H1 (cell line): ENCODE data around the gene GRK5. TPM values are rescaled to one million over a fixed set of nuclear protein-coding genes. Genes with fewer than 3 reads are reported as not detected.

Experiments used
- CTCF ChIA-PET: fragments of 300-600 bp; sonication (Branson Sonifier 250); formaldehyde crosslinking; loops from one replicate; lab custom pipeline; 2021; ENCODE audit not compliant: partially characterized antibody; lab: Charles Lee
- POLR2A ChIA-PET: fragments of 300-600 bp; sonication (Branson Sonifier 250); formaldehyde crosslinking; loops from one replicate; lab custom pipeline; 2021; ENCODE audit warnings: inconsistent platforms; ENCODE audit not compliant: partially characterized antibody; lab: Charles Lee
- DNase-seq, 2 experiments: peaks; one replicate each; pipeline versions ENCODE4 v3.0.0 to v3.0.0-alpha.2; 2010 to 2022; ENCODE audit warnings: low spot score in 2 of 2, low read depth in 1 of 2, mixed read lengths in 1 of 2
- FAIRE-seq: peaks from 2 replicates; lab custom pipeline; 2011; peaks lifted over from hg19 to GRCh38; lab: Jason Lieb, UNC
- H2AFZ ChIP-seq: 2 replicates; pipeline ENCODE4 v1.8.1; 2012; ENCODE audit warnings: low read length, inconsistent platforms
- H2AK5ac ChIP-seq: 2 replicates; pipeline ENCODE4 v1.6.1; 2013; ENCODE audit warnings: low read depth, low read length
- H2BK120ac ChIP-seq: replicated peaks from 2 replicates; pipeline ENCODE3; 2013; ENCODE audit warnings: low read depth, low read length, inconsistent platforms
- H2BK12ac ChIP-seq: 2 replicates; pipeline ENCODE4 v1.6.1; 2013; ENCODE audit warnings: low read depth, low read length
- H2BK15ac ChIP-seq: 2 replicates; pipeline ENCODE4 v1.6.1; 2013; ENCODE audit warnings: low read length
- H2BK20ac ChIP-seq: 2 replicates; pipeline ENCODE4 v1.6.1; 2013; ENCODE audit warnings: low read length
- H2BK5ac ChIP-seq: 2 replicates; pipeline ENCODE4 v1.6.1; 2013; ENCODE audit warnings: low read depth, low read length
- H3K14ac ChIP-seq: 2 replicates; pipeline ENCODE4 v1.6.1; 2013; ENCODE audit warnings: inconsistent platforms; ENCODE audit not compliant: insufficient read length
- H3K18ac ChIP-seq: 2 replicates; pipeline ENCODE4 v1.6.1; 2013; ENCODE audit warnings: low read length; ENCODE audit errors: extremely low read depth
- H3K23ac ChIP-seq: 2 replicates; pipeline ENCODE4 v1.6.1; 2013; ENCODE audit warnings: inconsistent platforms; ENCODE audit not compliant: insufficient read length
- H3K23me2 ChIP-seq: 2 replicates; pipeline ENCODE4 v1.6.1; 2013; ENCODE audit warnings: low read depth, low read length
- H3K27ac ChIP-seq: 2 replicates; pipeline ENCODE4 v1.6.1; 2011; ENCODE audit warnings: low read depth, low read length, inconsistent platforms
- H3K27me3 ChIP-seq, 4 experiments: replicated peaks in 1 of 4; 1 replicate in 1 of 4; 2 replicates in 3 of 4; pipeline versions ENCODE4 v1.6.1 to v1.8.1; 2011 to 2013; ENCODE audit warnings: low read length in 3 of 4, mild to moderate bottlenecking in 3 of 4, inconsistent platforms in 2 of 4, mixed read lengths in 2 of 4, moderate library complexity in 1 of 4; ENCODE audit not compliant: control insufficient read depth in 3 of 4, insufficient read depth in 3 of 4; ENCODE audit errors: extremely low read depth in 1 of 4
- H3K36me3 ChIP-seq, 4 experiments: 2 replicates each; pipeline versions ENCODE4 v1.6.1 to v1.8.1; 2011 to 2013; ENCODE audit warnings: mild to moderate bottlenecking in 4 of 4, low read length in 3 of 4, moderate library complexity in 2 of 4, control low read depth in 1 of 4, inconsistent platforms in 1 of 4; ENCODE audit not compliant: insufficient read depth in 4 of 4, control insufficient read depth in 2 of 4
- H3K4ac ChIP-seq: replicated peaks from 2 replicates; pipeline ENCODE3; 2013; ENCODE audit warnings: low read length, low read depth, mixed read lengths, inconsistent platforms; ENCODE audit not compliant: insufficient read length
- H3K4me1 ChIP-seq, 4 experiments: replicated peaks in 1 of 4; 1 replicate in 1 of 4; 2 replicates in 3 of 4; pipeline versions ENCODE4 v1.6.1 to v1.8.1; 2011 to 2013; ENCODE audit warnings: low read length in 3 of 4, inconsistent platforms in 2 of 4, mixed read lengths in 1 of 4; ENCODE audit not compliant: insufficient read depth in 4 of 4, control insufficient read depth in 3 of 4
- H3K4me2 ChIP-seq, 2 experiments: 2 replicates each; pipeline versions ENCODE4 v1.6.1 to v1.8.1; 2011 to 2013; ENCODE audit warnings: low read depth in 2 of 2, low read length in 2 of 2, control low read depth in 1 of 2, inconsistent platforms in 1 of 2, mild to moderate bottlenecking in 1 of 2; ENCODE audit not compliant: insufficient read depth in 1 of 2
- H3K4me3 ChIP-seq, 4 experiments: fragments of 200-600, 300-600 bp in 1 of 4; sonication (generic), shearing (Covaris generic), sonication (Bioruptor Twin) in 1 of 4; 2 replicates each; pipeline versions ENCODE4 v1.5.1 to v1.8.1; 2011 to 2016; ENCODE audit warnings: low read length in 4 of 4, low read depth in 3 of 4, control low read depth in 2 of 4, inconsistent platforms in 2 of 4, mild to moderate bottlenecking in 2 of 4, mixed read lengths in 1 of 4, moderate library complexity in 1 of 4; ENCODE audit not compliant: insufficient read depth in 2 of 4; ENCODE audit errors: extremely low read depth in 1 of 4
- H3K56ac ChIP-seq: replicated peaks from 2 replicates; pipeline ENCODE3; 2013; ENCODE audit warnings: low read depth, mild to moderate bottlenecking, mixed read lengths, low read length, inconsistent platforms; ENCODE audit not compliant: insufficient read length
- H3K79me1 ChIP-seq: 2 replicates; pipeline ENCODE4 v1.6.1; 2013; ENCODE audit warnings: low read depth, low read length, control low read depth
- H3K79me2 ChIP-seq, 2 experiments: 2 replicates each; pipeline versions ENCODE4 v1.6.1 to v1.8.1; 2012 to 2013; ENCODE audit warnings: low read length in 2 of 2, mild to moderate bottlenecking in 2 of 2, inconsistent platforms in 1 of 2; ENCODE audit not compliant: insufficient read depth in 2 of 2, control insufficient read depth in 1 of 2
- H3K9ac ChIP-seq, 4 experiments: replicated peaks in 1 of 4; 1 replicate in 1 of 4; 2 replicates in 3 of 4; pipeline versions ENCODE4 v1.6.1 to v1.8.1; 2011 to 2013; ENCODE audit warnings: low read depth in 3 of 4, low read length in 3 of 4, control low read depth in 2 of 4, mild to moderate bottlenecking in 2 of 4, moderate library complexity in 2 of 4, inconsistent platforms in 1 of 4; ENCODE audit errors: extremely low read depth in 1 of 4
- H3K9me3 ChIP-seq, 2 experiments: 2 replicates each; pipeline versions ENCODE4 v1.6.1 to v1.8.1; 2012 to 2013; ENCODE audit warnings: mild to moderate bottlenecking in 2 of 2, moderate library complexity in 2 of 2, control low read depth in 1 of 2, inconsistent platforms in 1 of 2, low read depth in 1 of 2, low read length in 1 of 2, mixed read lengths in 1 of 2; ENCODE audit not compliant: insufficient read depth in 2 of 2
- H4K20me1 ChIP-seq, 2 experiments: replicated peaks in 1 of 2; 2 replicates each; pipeline versions ENCODE3 to v1.8.1; 2011 to 2013; ENCODE audit warnings: inconsistent platforms in 2 of 2, low read length in 2 of 2, mild to moderate bottlenecking in 1 of 2; ENCODE audit not compliant: insufficient read depth in 2 of 2, control insufficient read depth in 1 of 2
- H4K5ac ChIP-seq: 2 replicates; pipeline ENCODE4 v1.6.1; 2013; ENCODE audit warnings: low read length, low read depth, mixed read lengths, inconsistent platforms; ENCODE audit not compliant: insufficient read length
- H4K8ac ChIP-seq: 2 replicates; pipeline ENCODE4 v1.8.0; 2013; ENCODE audit warnings: mild to moderate bottlenecking, moderate library complexity, low read length, inconsistent platforms; ENCODE audit not compliant: insufficient read depth; ENCODE audit errors: extremely low read depth
- H4K91ac ChIP-seq: replicated peaks from 2 replicates; pipeline ENCODE3; 2013; ENCODE audit warnings: low read length, mixed read lengths, inconsistent platforms; ENCODE audit not compliant: insufficient read length
- POLR2AphosphoS5 ChIP-seq: IDR thresholded peaks from 2 replicates; pipeline ENCODE4 v1.6.1; 2011; ENCODE audit warnings: low read depth, low read length
- WGBS, 2 experiments: shearing (Covaris generic) in 1 of 2; methylation state at CpG; one replicate each; pipeline versions ENCODE4 v1.1.6 to v1.1.7; 2013 to 2015; ENCODE audit warnings: low lambda C conversion rate in 2 of 2, mixed read lengths in 2 of 2, inconsistent platforms in 1 of 2, low coverage in 1 of 2, missing lambda C conversion rate in 1 of 2; ENCODE audit not compliant: insufficient replicate concordance in 2 of 2, insufficient coverage in 1 of 2, insufficient read length in 1 of 2; ENCODE audit errors: extremely low coverage in 1 of 2, missing lambda C conversion rate in 1 of 2; 5-methylcytosine and 5-hydroxymethylcytosine counted together
- polyA plus RNA-seq, 7 experiments: library from polyadenylated mRNA; depleted of rRNA in 3 of 7; stranded (reverse) in 5 of 7; unstranded in 2 of 7; fragments of >200 nt in 5 of 7; fragments of 200-250 nt in 2 of 7; gene quantifications; 1 replicate in 5 of 7; 2 replicates in 1 of 7; 4 replicates in 1 of 7; pipeline versions ENCODE4 v1.2.1 to v1.2.3, GENCODE V29; 2011 to 2013; ENCODE audit warnings: missing spikeins in 2 of 7, mixed read lengths in 2 of 7
- total RNA-seq: library from RNA; stranded (reverse); fragmentation: NEBNext Ultra II Directional; extraction: Animal tissue kit (Norgen Biotek cat#: 25700); gene quantifications from 2 replicates; pipeline ENCODE4 v1.2.1, GENCODE V29; 2021

Gene GRK5
- total and polyA plus RNA-seq, 2 of the 8 experiments (the other 6 are each of a cell fraction or from before 2014, with no cell fraction given) = 0.54 to 2.5 TPM

DNA sequence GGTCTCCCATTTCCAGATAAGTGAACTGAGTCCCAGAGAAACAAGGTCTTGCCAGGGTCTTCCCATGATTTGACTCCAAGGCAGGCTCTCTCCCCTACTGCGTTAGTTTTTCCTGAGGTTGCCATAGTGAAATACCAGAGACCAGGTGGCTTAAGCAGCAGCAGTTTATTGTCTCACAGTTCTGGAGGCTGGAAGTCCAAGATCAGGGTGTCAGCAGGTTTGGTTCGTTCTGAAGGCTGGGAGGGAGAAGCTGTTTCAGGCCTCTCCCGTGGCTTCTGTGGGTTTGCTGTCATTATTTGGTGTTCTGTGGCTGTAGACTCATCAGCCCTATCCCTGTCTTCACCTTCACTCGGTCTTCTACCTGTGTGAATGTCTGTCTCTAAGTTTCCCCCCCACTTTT lies 129.9 kb downstream of the GRK5 start:
- ChIA-PET CTCF (interaction anchor here (1.1 kb wide), 1 partner anchor 62 kb away, joined by 3 read pairs; no protein-coding TSS in a partner anchor), POLR2A (interaction anchor here (1.6 kb wide), 1 partner anchor 27 kb away, joined by 4 read pairs; no protein-coding TSS in a partner anchor)
- Histone ChIP-seq H3K27me3 (no peaks in the 10 kb centered on the region), H2BK120ac (no peak overlapping the region), H3K79me2 (no peaks in the 10 kb centered on the region), H3K9ac (no peak overlapping the region; a peak in 1 of 7 replicates), H4K20me1 (no peaks in the 10 kb centered on the region), H3K14ac (no peak overlapping the region), H4K8ac (no peak overlapping the region), H2BK5ac (no peak overlapping the region), H4K5ac (no peak overlapping the region), H3K23me2 (no peaks in the 10 kb centered on the region), H3K56ac (no peak overlapping the region), H3K36me3 (no peaks in the 10 kb centered on the region), H3K9me3 (no peaks in the 10 kb centered on the region; a peak in 1 of 4 replicates), H2BK15ac (no peak overlapping the region), H3K18ac (no peak overlapping the region), H2BK20ac (no peak overlapping the region), H3K23ac (no peak overlapping the region), H2BK12ac (no peak overlapping the region), H2AK5ac (no peak overlapping the region), H2AFZ (no peak overlapping the region), H4K91ac (no peak overlapping the region), H3K4me3 (no peak overlapping the region), H3K4ac (no peak overlapping the region), H3K79me1 (no peaks in the 10 kb centered on the region), H3K4me1 (peaks cover 0 to 2% (median 0%) of the 10 kb centered on the region in 4 experiments; a peak in 3 of 7 replicates), H3K27ac (no peak overlapping the region), H3K4me2 (no peak overlapping the region)
- no peak for TF ChIP-seq POLR2AphosphoS5
- DNase-seq = no peak
- no peak for FAIRE-seq
- 64% methylated on average over 4 of the region's 4 CpGs; no CpG with 5 or more reads in 1 of the 2 experiments for WGBS, 2 experiments
